Gastroesophageal sphincter (tissue), 4 donors: ENCODE data around the gene ARMH3. TPM values are rescaled to one million over a fixed set of nuclear protein-coding genes. Genes with fewer than 3 reads are reported as not detected.
A peak's percentile ranks its signal among the peaks of the same experiment; 100 is the strongest.

Source experiments
- ATAC-seq: fragments of 150-250 bp; one replicate; pipeline ENCODE4 v1.9.1; 2016; ENCODE audit warnings: mild to moderate bottlenecking, moderate library complexity
- H3K27ac ChIP-seq, 4 donors: fragments of 200-600 bp; sonication (generic) in 3 of 4; 1 replicate in 3 of 4; 2 replicates in 1 of 4; pipeline ENCODE4 v1.5.1; 2016 to 2019
- H3K27me3 ChIP-seq: fragments of 200-600 bp; sonication (generic); one replicate; pipeline ENCODE4 v1.5.1; 2019
- H3K36me3 ChIP-seq, 2 donors: fragments of 200-600 bp; sonication (generic); one replicate each; pipeline ENCODE4 v1.5.1; 2019; ENCODE audit warnings: control low read depth in 1 of 2
- H3K4me1 ChIP-seq, 3 donors: fragments of 200-600 bp; sonication (generic); 1 replicate in 2 of 3; 2 replicates in 1 of 3; pipeline ENCODE4 v1.5.1; 2016 to 2019; ENCODE audit warnings: control low read depth in 2 of 3
- H3K4me3 ChIP-seq, 2 donors: fragments of 200-600 bp; sonication (generic); one replicate each; pipeline ENCODE4 v1.5.1; 2019; ENCODE audit warnings: mild to moderate bottlenecking in 1 of 2, moderate library complexity in 1 of 2
- H3K9me3 ChIP-seq, 3 donors: fragments of 200-600 bp; sonication (generic); one replicate each; pipeline ENCODE4 v1.5.1; 2017 to 2019; ENCODE audit warnings: control low read depth in 2 of 3
- EP300 ChIP-seq: sonication (generic); formaldehyde crosslinking; IDR thresholded peaks from one replicate; pipeline ENCODE4 v1.6.1; 2017; ENCODE audit warnings: antibody characterized with exemption, mild to moderate bottlenecking
- POLR2A ChIP-seq, 2 donors: fragments of 450-650 bp; IDR thresholded peaks; one replicate each; pipeline ENCODE4 v1.6.1; 2017; ENCODE audit warnings: antibody characterized with exemption in 2 of 2, mild to moderate bottlenecking in 2 of 2, moderate library complexity in 1 of 2
- POLR2AphosphoS5 ChIP-seq: sonication (generic); formaldehyde crosslinking; IDR thresholded peaks from one replicate; pipeline ENCODE4 v1.6.1; 2017; ENCODE audit warnings: antibody characterized with exemption
- WGBS, 2 donors: methylation state at CpG; one replicate each; pipeline ENCODE4 v1.1.5; 2018; ENCODE audit warnings: low coverage in 1 of 2; 5-methylcytosine and 5-hydroxymethylcytosine counted together
- total RNA-seq, 4 donors: library from RNA; depleted of rRNA; stranded (reverse); fragments of >200 nt; gene quantifications; one replicate each; pipeline ENCODE4 v1.1.0, GENCODE V29; 2016
- TF ChIP-seq, protein P1 (sequence below), 4 experiments: fragments of 200-600 bp in 2 of 4; fragments of 450-650 bp in 2 of 4; sonication (generic) in 1 of 4; IDR thresholded peaks; one replicate each; pipeline ENCODE4 v1.5.1; 2017 to 2019; ENCODE audit warnings: antibody characterized with exemption in 4 of 4, mild to moderate bottlenecking in 2 of 4, moderate library complexity in 2 of 4

Gene ARMH3
- total RNA-seq, 4 donors from 2014 or later = 12.4 to 17.2 (median 14.9) TPM

DNA sequence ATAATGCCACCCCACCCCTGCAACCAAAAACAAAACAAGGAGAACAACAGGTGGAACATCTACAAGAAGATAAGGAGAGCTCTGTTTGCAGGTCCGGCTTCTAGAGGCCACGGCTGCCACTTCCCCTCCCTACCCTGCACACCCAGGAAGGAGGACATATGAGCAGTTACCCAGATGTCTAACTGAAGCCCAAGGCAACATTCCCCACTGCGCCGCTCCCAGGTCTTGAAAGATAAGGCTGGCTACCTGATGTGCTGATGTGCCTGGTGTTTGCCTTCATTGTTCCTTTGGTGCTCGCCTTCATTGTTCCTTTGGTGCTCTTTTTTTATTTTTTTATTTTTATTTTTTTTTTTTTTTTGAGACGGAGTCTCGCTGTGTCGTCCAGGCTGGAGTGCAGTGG is 30.2 kb upstream of the ARMH3 start:
- Histone ChIP-seq H3K36me3 (no peaks in the 10 kb centered on the region), H3K9me3 (no peaks in the 10 kb centered on the region), H3K27ac (no peak overlapping the region), H3K27me3 (no peaks in the 10 kb centered on the region), H3K4me3 (no peak overlapping the region), H3K4me1 (no peaks in the 10 kb centered on the region)
- no peak for ATAC-seq
- 88 to 100% methylated on average over 1 to 5 of the region's 8 CpGs for WGBS, 2 donors
- TF ChIP-seq POLR2AphosphoS5 (no peak), EP300 (no peak), POLR2A (IDR thresholded peaks at IDR 0.05) (no peak)
- TF ChIP-seq, protein P1, sequence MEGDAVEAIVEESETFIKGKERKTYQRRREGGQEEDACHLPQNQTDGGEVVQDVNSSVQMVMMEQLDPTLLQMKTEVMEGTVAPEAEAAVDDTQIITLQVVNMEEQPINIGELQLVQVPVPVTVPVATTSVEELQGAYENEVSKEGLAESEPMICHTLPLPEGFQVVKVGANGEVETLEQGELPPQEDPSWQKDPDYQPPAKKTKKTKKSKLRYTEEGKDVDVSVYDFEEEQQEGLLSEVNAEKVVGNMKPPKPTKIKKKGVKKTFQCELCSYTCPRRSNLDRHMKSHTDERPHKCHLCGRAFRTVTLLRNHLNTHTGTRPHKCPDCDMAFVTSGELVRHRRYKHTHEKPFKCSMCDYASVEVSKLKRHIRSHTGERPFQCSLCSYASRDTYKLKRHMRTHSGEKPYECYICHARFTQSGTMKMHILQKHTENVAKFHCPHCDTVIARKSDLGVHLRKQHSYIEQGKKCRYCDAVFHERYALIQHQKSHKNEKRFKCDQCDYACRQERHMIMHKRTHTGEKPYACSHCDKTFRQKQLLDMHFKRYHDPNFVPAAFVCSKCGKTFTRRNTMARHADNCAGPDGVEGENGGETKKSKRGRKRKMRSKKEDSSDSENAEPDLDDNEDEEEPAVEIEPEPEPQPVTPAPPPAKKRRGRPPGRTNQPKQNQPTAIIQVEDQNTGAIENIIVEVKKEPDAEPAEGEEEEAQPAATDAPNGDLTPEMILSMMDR (IDR thresholded peaks at IDR 0.05) = no peak

DNA sequence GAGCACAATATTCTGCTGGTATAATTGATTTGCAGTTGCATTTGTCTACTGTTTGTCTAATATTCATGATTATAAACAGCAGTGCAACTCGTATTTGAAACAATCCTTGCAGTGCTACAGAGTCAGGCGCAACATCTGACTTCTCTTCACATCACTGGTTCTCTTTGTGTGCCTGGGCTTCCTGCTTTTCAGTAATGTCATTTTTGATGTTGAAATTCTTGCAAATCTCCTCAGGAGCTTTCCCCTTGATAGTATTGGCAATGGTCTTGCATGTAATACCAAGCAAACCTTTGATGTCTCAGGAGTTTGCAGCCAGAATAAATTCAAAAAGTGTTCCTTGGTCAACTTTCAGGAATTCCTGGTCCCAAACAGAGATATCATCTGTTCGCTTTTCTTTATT is 29.4 kb upstream of the ARMH3 start:
- TF ChIP-seq, protein P1 (IDR thresholded peaks at IDR 0.05) = no peak
- TF ChIP-seq POLR2AphosphoS5 = no peak
- no peak for TF ChIP-seq EP300
- no peak for TF ChIP-seq POLR2A (IDR thresholded peaks at IDR 0.05)
- Histone ChIP-seq H3K4me1 (no peaks in the 10 kb centered on the region), H3K4me3 (no peak overlapping the region), H3K9me3 (no peaks in the 10 kb centered on the region), H3K36me3 (no peaks in the 10 kb centered on the region), H3K27ac (no peak overlapping the region), H3K27me3 (no peaks in the 10 kb centered on the region)
- WGBS, 2 donors = 82 to 92% methylated on average over 2 of the region's 3 CpGs
- no peak for ATAC-seq

DNA sequence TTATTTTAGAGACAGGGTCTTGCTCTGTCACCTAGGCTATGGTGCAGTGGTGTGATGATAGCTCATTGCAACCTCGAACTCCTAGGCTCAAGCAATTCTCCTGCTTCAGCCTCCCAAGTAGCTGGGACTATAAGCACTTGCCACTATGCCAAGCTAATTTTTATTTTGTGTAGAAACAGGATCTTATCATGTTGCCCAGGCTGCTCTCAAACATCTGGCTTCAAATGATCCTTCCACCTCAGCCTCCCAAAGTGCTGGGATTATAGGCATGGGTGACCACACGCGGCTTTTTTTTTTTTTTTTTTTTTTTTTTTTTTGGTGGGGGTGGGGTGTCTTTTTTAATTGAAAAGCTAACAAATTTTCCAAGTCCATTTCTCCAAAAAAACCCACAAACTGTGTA is 27.6 kb upstream of the ARMH3 start:
- no peaks in the 10 kb centered on the region for H3K36me3 ChIP-seq
- H3K4me1 ChIP-seq = no peaks in the 10 kb centered on the region
- H3K9me3 ChIP-seq = no peaks in the 10 kb centered on the region
- no peak for ATAC-seq
- 89 to 90% methylated on average over 3 of the region's 3 CpGs for WGBS, 2 donors
- H3K27ac ChIP-seq = no peak overlapping the region
- no peaks in the 10 kb centered on the region for H3K27me3 ChIP-seq
- no peak overlapping the region for H3K4me3 ChIP-seq
- TF ChIP-seq, protein P1 (IDR thresholded peaks at IDR 0.05) = no peak
- TF ChIP-seq POLR2AphosphoS5 (no peak), POLR2A (IDR thresholded peaks at IDR 0.05) (no peak), EP300 (no peak)

DNA sequence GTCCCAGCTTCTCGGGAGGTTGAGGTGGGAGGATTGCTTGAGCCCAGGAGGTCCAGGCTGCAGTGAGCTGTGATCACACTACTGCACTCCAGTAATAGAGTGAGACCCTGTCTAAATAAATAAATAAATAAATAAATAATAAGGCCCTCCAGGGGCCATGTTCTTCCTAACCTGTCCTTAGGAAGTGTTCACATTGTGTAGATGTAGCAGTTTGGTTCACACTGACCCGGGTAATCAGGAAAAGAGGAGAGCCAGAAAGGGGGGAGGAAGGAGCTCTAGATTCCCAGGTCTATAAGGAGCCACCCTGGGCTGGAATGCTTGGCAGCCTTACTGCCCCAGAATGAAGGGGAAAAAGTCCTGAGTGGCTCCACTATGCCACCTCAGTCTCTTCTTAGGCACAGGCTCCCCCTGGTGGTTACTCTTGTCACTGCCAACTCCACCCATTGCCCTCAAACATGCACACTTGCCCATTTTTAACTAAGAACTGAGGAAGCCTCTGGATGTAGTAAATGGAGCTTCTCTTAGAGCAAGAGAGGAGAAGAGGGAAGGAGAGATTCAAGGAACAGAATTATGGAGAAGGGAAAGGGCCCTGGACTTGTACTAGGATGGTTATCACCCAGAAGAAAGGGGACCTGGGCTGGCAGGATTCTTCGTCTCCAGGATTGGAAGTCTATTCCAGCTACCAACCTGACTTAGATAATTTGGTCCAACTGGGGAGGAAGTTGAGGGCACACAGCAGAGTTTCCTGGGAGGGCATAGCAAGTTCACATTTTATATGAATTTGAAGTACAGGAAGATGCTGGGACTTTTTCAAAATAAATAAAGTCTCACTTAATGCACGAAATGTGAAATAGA is 16.9 kb upstream of the ARMH3 start:
- no peak overlapping the region for H3K27ac ChIP-seq
- no peak overlapping the region for H3K4me3 ChIP-seq
- peaks cover 0 to 28% (median 0%) of the 10 kb centered on the region in 3 donors for H3K4me1 ChIP-seq
- ATAC-seq = peak; percentile 83
- H3K27me3 ChIP-seq = no peaks in the 10 kb centered on the region
- 71 to 84% methylated on average over 2 to 4 of the region's 4 CpGs for WGBS, 2 donors
- H3K36me3 ChIP-seq = peaks cover 0 to 17% of the 10 kb centered on the region in 2 donors
- no peaks in the 10 kb centered on the region for H3K9me3 ChIP-seq
- TF ChIP-seq POLR2A (IDR thresholded peaks at IDR 0.05) = no peak
- TF ChIP-seq, protein P1 (IDR thresholded peaks at IDR 0.05) = peak in 3 of 4 experiments; percentile 82 to 93 (median 85)

DNA sequence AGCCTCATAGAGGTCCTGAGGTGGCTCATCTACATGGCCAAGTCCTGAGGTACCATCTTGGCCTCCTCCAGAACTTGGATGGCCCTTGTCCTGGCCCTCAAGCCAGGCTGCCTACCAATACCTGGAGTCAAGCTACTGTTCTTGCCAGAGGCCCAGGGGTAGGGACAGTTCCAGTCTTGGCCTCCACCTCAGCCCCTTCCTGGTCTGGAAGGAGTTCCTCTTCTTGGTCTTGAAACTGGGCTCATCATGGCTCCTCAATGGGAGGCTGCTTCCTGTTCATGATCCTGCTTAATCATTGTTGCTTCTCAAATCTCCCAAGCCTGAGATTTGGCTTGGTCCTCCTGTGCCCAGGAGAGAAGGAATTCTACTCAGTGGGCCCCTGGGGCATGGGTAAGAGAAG is 13.1 kb upstream of the ARMH3 start:
- peaks cover 4 to 62% (median 16%) of the 10 kb centered on the region in 3 donors for H3K4me1 ChIP-seq
- no peak overlapping the region for H3K27ac ChIP-seq
- TF ChIP-seq EP300 = no peak
- no peak for TF ChIP-seq POLR2A (IDR thresholded peaks at IDR 0.05)
- TF ChIP-seq POLR2AphosphoS5 = no peak
- TF ChIP-seq, protein P1 (IDR thresholded peaks at IDR 0.05) = no peak
- no peaks in the 10 kb centered on the region for H3K9me3 ChIP-seq
- no peak overlapping the region for H3K4me3 ChIP-seq
- no peaks in the 10 kb centered on the region for H3K27me3 ChIP-seq
- no peak for ATAC-seq
- peaks cover 0 to 31% of the 10 kb centered on the region in 2 donors for H3K36me3 ChIP-seq
